ENCODE measurements around the gene MED9.

GRCh38 chr17:17456251-17456650 is 20.5 kb upstream of the MED9 start:
- TF ChIP-seq POLR2A (IDR thresholded peaks at IDR 0.05; ENCODE audit: low read length) (no peak), GATA1 (IDR thresholded peaks at IDR 0.05; ENCODE audit: low read depth, low read length) (no peak)

Data from erythroblast (primary cell).